K562 (cell line): Measurements from ENCODE around the gene INPP5K. TPM values are rescaled to one million over a fixed set of nuclear protein-coding genes. Genes with fewer than 3 reads are reported as not detected.

Experiments
- CBFA2T3 ChIP-seq: fragments of 450-650 bp; IDR thresholded peaks from 2 replicates; pipeline ENCODE4 v1.6.1; 2017
- polyA plus RNA-seq, 8 experiments: library from polyadenylated mRNA; depleted of rRNA in 4 of 8; stranded (reverse) in 5 of 8; unstranded in 3 of 8; fragments of >200 nt; fragmentation: Nextera tagmentation in 2 of 8; fragmentation: Illumina TruSeq in 1 of 8; extraction: Ambion mirVana in 2 of 8; extraction: Trizol in 1 of 8; gene quantifications; 2 replicates each; pipeline versions ENCODE4 v1.2.1 to v1.2.3, GENCODE V29; 2011 to 2014; ENCODE audit warnings: inconsistent platforms in 1 of 8, missing spikeins in 1 of 8
- total RNA-seq, 7 experiments: library from RNA; depleted of rRNA in 6 of 7; stranded (reverse); fragments of >200 nt in 6 of 7; fragmentation: Illumina TruSeq in 2 of 7; extraction: Trizol in 2 of 7; gene quantifications; 2 replicates each; pipeline versions ENCODE4 v1.2.1 to v1.2.3, GENCODE V29; 2011 to 2021; ENCODE audit warnings: low replicate concordance in 1 of 7
- TF ChIP-seq, protein P1 (sequence below): fragments of 450-650 bp; IDR thresholded peaks from 2 replicates; pipeline ENCODE4 v1.6.1; 2016; ENCODE audit warnings: mild to moderate bottlenecking, moderate library complexity
- TF ChIP-seq, protein P2 (sequence below): sonication (generic); formaldehyde crosslinking; IDR thresholded peaks from 2 replicates; pipeline ENCODE4 v1.8.1; 2023; ENCODE audit warnings: mild to moderate bottlenecking, missing genetic modification reagents

Gene INPP5K
- total and polyA plus RNA-seq, 9 of the 15 experiments (the other 6 are each of a cell fraction or from before 2014, with no cell fraction given) = 0.63 to 15.1 (median 10.1) TPM

DNA sequence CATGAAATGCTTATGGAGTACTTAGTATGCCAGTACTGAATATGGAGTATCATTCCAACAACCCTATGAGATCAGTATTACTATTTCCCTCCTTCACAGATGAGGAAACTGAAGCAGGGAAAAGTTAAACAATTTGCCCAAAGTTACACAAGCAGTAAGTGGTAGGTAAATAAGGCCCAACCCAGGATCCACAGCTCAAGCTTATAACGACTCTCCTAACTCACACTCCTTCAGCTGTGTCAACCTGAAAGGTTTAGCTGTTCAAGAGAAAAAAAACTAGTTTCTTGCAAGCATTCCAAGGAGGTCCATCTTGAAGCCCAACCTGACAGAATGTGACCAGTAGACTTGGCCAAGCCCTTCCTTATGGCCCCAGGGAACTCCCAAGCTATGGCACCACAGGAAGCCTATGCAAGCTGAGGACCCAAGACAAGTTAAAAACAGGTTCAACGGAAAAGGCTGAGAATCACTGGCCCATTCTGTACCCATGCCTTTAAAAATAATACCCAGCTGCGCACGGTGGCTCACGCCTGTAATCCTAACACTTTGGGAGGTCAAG, 66.9 kb downstream of the INPP5K start (continued):
- TF ChIP-seq, protein P1, sequence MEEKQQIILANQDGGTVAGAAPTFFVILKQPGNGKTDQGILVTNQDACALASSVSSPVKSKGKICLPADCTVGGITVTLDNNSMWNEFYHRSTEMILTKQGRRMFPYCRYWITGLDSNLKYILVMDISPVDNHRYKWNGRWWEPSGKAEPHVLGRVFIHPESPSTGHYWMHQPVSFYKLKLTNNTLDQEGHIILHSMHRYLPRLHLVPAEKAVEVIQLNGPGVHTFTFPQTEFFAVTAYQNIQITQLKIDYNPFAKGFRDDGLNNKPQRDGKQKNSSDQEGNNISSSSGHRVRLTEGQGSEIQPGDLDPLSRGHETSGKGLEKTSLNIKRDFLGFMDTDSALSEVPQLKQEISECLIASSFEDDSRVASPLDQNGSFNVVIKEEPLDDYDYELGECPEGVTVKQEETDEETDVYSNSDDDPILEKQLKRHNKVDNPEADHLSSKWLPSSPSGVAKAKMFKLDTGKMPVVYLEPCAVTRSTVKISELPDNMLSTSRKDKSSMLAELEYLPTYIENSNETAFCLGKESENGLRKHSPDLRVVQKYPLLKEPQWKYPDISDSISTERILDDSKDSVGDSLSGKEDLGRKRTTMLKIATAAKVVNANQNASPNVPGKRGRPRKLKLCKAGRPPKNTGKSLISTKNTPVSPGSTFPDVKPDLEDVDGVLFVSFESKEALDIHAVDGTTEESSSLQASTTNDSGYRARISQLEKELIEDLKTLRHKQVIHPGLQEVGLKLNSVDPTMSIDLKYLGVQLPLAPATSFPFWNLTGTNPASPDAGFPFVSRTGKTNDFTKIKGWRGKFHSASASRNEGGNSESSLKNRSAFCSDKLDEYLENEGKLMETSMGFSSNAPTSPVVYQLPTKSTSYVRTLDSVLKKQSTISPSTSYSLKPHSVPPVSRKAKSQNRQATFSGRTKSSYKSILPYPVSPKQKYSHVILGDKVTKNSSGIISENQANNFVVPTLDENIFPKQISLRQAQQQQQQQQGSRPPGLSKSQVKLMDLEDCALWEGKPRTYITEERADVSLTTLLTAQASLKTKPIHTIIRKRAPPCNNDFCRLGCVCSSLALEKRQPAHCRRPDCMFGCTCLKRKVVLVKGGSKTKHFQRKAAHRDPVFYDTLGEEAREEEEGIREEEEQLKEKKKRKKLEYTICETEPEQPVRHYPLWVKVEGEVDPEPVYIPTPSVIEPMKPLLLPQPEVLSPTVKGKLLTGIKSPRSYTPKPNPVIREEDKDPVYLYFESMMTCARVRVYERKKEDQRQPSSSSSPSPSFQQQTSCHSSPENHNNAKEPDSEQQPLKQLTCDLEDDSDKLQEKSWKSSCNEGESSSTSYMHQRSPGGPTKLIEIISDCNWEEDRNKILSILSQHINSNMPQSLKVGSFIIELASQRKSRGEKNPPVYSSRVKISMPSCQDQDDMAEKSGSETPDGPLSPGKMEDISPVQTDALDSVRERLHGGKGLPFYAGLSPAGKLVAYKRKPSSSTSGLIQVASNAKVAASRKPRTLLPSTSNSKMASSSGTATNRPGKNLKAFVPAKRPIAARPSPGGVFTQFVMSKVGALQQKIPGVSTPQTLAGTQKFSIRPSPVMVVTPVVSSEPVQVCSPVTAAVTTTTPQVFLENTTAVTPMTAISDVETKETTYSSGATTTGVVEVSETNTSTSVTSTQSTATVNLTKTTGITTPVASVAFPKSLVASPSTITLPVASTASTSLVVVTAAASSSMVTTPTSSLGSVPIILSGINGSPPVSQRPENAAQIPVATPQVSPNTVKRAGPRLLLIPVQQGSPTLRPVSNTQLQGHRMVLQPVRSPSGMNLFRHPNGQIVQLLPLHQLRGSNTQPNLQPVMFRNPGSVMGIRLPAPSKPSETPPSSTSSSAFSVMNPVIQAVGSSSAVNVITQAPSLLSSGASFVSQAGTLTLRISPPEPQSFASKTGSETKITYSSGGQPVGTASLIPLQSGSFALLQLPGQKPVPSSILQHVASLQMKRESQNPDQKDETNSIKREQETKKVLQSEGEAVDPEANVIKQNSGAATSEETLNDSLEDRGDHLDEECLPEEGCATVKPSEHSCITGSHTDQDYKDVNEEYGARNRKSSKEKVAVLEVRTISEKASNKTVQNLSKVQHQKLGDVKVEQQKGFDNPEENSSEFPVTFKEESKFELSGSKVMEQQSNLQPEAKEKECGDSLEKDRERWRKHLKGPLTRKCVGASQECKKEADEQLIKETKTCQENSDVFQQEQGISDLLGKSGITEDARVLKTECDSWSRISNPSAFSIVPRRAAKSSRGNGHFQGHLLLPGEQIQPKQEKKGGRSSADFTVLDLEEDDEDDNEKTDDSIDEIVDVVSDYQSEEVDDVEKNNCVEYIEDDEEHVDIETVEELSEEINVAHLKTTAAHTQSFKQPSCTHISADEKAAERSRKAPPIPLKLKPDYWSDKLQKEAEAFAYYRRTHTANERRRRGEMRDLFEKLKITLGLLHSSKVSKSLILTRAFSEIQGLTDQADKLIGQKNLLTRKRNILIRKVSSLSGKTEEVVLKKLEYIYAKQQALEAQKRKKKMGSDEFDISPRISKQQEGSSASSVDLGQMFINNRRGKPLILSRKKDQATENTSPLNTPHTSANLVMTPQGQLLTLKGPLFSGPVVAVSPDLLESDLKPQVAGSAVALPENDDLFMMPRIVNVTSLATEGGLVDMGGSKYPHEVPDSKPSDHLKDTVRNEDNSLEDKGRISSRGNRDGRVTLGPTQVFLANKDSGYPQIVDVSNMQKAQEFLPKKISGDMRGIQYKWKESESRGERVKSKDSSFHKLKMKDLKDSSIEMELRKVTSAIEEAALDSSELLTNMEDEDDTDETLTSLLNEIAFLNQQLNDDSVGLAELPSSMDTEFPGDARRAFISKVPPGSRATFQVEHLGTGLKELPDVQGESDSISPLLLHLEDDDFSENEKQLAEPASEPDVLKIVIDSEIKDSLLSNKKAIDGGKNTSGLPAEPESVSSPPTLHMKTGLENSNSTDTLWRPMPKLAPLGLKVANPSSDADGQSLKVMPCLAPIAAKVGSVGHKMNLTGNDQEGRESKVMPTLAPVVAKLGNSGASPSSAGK = no peak
- no peak for TF ChIP-seq CBFA2T3
- TF ChIP-seq, protein P2, sequence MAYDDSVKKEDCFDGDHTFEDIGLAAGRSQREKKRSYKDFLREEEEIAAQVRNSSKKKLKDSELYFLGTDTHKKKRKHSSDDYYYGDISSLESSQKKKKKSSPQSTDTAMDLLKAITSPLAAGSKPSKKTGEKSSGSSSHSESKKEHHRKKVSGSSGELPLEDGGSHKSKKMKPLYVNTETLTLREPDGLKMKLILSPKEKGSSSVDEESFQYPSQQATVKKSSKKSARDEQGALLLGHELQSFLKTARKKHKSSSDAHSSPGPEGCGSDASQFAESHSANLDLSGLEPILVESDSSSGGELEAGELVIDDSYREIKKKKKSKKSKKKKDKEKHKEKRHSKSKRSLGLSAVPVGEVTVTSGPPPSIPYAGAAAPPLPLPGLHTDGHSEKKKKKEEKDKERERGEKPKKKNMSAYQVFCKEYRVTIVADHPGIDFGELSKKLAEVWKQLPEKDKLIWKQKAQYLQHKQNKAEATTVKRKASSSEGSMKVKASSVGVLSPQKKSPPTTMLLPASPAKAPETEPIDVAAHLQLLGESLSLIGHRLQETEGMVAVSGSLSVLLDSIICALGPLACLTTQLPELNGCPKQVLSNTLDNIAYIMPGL (CRISPR knock-in tag) = no peak
- TF ChIP-seq, all 486 proteins: peak for 0
